Ascending aorta (tissue), 2 donors: ENCODE data around the gene CLDN24. TPM values are rescaled to one million over a fixed set of nuclear protein-coding genes. Genes with fewer than 3 reads are reported as not detected.

Experiments used
- DNase-seq, 2 donors: peaks; one replicate each; pipeline ENCODE4 v3.0.0-alpha.2; 2019; ENCODE audit warnings: low spot score in 2 of 2
- H3K27ac ChIP-seq, 2 donors: fragments of 200-600 bp; sonication (generic); one replicate each; pipeline ENCODE4 v1.5.1; 2016 to 2017; ENCODE audit warnings: mild to moderate bottlenecking in 1 of 2
- H3K27me3 ChIP-seq: fragments of 200-600 bp; sonication (generic); one replicate; pipeline ENCODE4 v1.5.1; 2017
- H3K36me3 ChIP-seq, 2 donors: fragments of 200-600 bp; sonication (generic); one replicate each; pipeline ENCODE4 v1.5.1; 2016
- H3K4me1 ChIP-seq, 2 donors: fragments of 200-600 bp; sonication (generic); one replicate each; pipeline ENCODE4 v1.5.1; 2016 to 2017; ENCODE audit warnings: mild to moderate bottlenecking in 1 of 2
- H3K4me3 ChIP-seq, 2 donors: fragments of 200-600 bp; sonication (generic); one replicate each; pipeline ENCODE4 v1.5.1; 2016 to 2017; ENCODE audit warnings: mild to moderate bottlenecking in 1 of 2
- H3K9me3 ChIP-seq, 2 donors: fragments of 200-600 bp; sonication (generic); one replicate each; pipeline ENCODE4 v1.5.1; 2016
- CTCF ChIP-seq, 3 experiments: fragments of 200-600 bp in 2 of 3; fragments of 450-650 bp in 1 of 3; sonication (generic) in 2 of 3; IDR thresholded peaks; one replicate each; pipeline ENCODE4 v1.5.1; 2016 to 2019; ENCODE audit warnings: antibody characterized with exemption in 3 of 3, mild to moderate bottlenecking in 1 of 3, moderate library complexity in 1 of 3
- intact Hi-C: fragments of 100-400 bp; cut with DNase I; formaldehyde crosslinking; loops from one replicate; pipeline ENCODE4 v1.15.1; 2023
- total RNA-seq: library from RNA; depleted of rRNA; stranded (reverse); fragments of >200 nt; gene quantifications from one replicate; pipeline ENCODE4 v1.1.0, GENCODE V29; 2016

The CLDN24 gene
- total RNA-seq, 1 donor from 2014 or later: not detected

- Histone ChIP-seq H3K4me3 (no peak overlapping the region), H3K9me3 (no peaks in the 10 kb centered on the region), H3K4me1 (no peaks in the 10 kb centered on the region), H3K27ac (no peak overlapping the region), H3K27me3 (no peaks in the 10 kb centered on the region), H3K36me3 (no peaks in the 10 kb centered on the region)
- intact Hi-C loops: no loop called here
- no peak for DNase-seq
- no peak for TF ChIP-seq CTCF (IDR thresholded peaks at IDR 0.05)
These were observed 24.9 kb upstream of the CLDN24 start for GRCh38 chr4:183347146-183347545.

GRCh38 chr4:183345261-183345660 is 23.0 kb upstream of the CLDN24 start:
- DNase-seq: no peak
- H3K9me3 ChIP-seq: no peaks in the 10 kb centered on the region
- intact Hi-C loops: no loop called here
- no peaks in the 10 kb centered on the region for H3K4me1 ChIP-seq
- H3K27me3 ChIP-seq: no peaks in the 10 kb centered on the region
- H3K36me3 ChIP-seq: no peaks in the 10 kb centered on the region
- TF ChIP-seq CTCF (IDR thresholded peaks at IDR 0.05): no peak
- no peak overlapping the region for H3K4me3 ChIP-seq
- no peak overlapping the region for H3K27ac ChIP-seq

DNA sequence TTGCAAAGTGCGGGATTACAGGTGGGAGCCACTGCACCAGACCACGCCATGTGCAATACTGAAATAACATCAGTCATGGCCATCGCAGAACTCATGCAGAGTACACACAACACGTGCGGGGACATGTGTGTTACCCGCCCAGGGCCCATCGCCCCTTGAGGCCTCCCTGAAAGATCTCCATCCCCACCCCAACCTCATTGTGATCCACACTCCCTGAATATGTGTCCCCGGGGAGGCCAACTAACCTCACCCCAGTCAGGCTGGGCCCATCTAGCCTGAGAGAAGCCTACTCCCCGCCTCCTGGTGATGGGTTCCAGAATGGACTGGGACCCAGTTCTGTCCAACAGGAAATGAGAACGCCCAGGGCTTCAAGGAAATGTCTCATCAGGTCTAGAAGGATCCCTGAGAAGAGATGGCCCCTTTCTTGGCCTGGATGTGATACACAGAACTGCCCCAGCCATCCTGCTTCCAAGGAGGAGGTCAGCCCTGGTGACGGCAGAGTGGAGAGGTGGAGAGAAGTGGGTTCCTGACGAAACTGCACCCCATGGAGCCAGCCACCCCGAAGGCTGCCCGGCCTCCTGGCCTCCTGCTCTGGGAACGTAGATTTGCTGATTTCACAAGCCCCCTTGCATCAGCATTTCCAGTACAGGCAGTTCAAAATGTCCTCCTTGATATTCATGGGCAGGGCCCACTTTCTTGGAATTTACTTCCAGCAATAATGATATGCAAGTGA is 22.5 kb upstream of the CLDN24 start:
- H3K9me3 ChIP-seq: no peaks in the 10 kb centered on the region
- no peaks in the 10 kb centered on the region for H3K36me3 ChIP-seq
- no peaks in the 10 kb centered on the region for H3K4me1 ChIP-seq
- TF ChIP-seq CTCF (IDR thresholded peaks at IDR 0.05): no peak
- no peak overlapping the region for H3K4me3 ChIP-seq
- DNase-seq: no peak
- intact Hi-C loops: no loop called here
- no peak overlapping the region for H3K27ac ChIP-seq
- H3K27me3 ChIP-seq: no peaks in the 10 kb centered on the region

GRCh38 chr4:183343730-183344129 is 21.5 kb upstream of the CLDN24 start:
- intact Hi-C loops: no loop called here
- H3K27me3 ChIP-seq: no peaks in the 10 kb centered on the region
- TF ChIP-seq CTCF (IDR thresholded peaks at IDR 0.05): no peak
- no peaks in the 10 kb centered on the region for H3K36me3 ChIP-seq
- H3K4me1 ChIP-seq: no peaks in the 10 kb centered on the region
- no peak overlapping the region for H3K4me3 ChIP-seq
- no peak overlapping the region for H3K27ac ChIP-seq
- DNase-seq: no peak
- no peaks in the 10 kb centered on the region for H3K9me3 ChIP-seq

DNA sequence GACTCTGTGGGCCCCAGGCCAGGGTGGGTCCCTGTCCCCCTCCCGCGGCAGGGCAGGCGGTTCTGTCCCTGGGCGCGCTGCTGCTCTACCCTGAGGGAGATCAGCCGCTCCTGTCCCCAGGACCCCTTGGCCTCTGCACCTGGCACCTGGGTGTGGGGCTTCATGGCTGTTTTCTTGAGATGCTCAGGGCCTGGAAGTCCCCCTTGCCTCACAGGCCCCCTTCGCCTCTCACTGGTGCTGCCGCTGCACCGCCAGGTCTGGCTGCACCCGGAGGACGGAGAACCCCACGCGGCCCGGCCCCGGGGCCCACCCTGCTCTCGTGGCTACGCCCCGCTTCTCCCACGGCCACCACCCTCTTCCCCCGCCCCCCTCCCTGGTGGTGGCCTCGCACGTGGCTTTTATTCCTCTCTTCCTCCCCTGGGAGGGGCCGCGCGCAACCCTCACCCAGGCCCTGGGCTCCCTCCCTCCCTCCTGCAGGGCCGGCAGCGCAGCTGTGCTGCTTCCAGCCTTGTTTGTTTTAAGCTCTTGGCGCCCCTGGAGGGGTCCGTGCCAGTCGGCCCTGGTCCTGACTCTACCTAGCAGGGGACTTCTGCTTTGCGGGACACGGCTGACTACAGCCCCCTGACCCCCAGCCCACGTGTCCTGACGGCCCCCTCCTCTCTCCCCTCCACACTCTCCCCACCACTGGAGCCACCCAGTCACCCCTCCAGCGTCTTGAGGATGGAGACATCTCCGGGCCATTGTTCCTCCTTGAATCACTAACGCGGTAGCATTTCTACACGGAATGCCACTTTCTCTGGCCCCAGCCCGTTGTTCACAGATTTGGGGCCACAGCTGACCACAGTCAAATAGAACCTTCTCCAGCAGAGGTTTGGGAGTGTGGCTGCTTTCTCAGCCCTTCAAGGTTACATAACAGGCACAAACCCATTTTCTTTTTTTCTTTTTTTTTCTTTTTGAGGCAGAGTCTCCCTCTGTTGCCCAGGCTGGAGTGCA is 20.6 kb upstream of the CLDN24 start:
- Histone ChIP-seq H3K27me3 (no peaks in the 10 kb centered on the region), H3K4me3 (no peak overlapping the region)
- intact Hi-C loops: no loop called here

More for the DNA sequence above, 20.6 kb upstream of the CLDN24 start:
- Histone ChIP-seq H3K36me3 (no peaks in the 10 kb centered on the region), H3K9me3 (no peaks in the 10 kb centered on the region), H3K27ac (no peak overlapping the region), H3K4me1 (no peaks in the 10 kb centered on the region)
- no peak for DNase-seq
- TF ChIP-seq CTCF (IDR thresholded peaks at IDR 0.05): no peak
